ENCODE data around the gene CDH23.

DNA sequence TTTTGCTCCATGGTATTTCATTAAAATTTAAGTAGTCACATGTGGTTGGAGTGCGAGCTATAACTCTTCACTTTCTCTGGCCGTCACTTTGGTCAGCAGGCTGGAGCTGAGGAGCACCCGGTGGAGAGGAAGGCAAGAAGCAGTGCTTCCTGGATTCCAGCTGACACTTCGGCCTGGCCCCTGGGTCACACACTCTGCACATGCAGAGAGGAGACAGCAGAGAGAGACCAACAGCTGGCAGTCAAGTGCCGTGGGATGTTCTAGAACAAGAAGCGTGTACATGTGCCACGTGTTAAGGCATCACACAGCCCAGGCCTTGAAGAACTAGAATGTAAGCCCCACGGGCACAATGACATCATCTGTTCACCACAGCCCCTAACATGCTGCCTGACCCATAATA is 424.2 kb downstream of the CDH23 start:
- TF ChIP-seq, protein P1, sequence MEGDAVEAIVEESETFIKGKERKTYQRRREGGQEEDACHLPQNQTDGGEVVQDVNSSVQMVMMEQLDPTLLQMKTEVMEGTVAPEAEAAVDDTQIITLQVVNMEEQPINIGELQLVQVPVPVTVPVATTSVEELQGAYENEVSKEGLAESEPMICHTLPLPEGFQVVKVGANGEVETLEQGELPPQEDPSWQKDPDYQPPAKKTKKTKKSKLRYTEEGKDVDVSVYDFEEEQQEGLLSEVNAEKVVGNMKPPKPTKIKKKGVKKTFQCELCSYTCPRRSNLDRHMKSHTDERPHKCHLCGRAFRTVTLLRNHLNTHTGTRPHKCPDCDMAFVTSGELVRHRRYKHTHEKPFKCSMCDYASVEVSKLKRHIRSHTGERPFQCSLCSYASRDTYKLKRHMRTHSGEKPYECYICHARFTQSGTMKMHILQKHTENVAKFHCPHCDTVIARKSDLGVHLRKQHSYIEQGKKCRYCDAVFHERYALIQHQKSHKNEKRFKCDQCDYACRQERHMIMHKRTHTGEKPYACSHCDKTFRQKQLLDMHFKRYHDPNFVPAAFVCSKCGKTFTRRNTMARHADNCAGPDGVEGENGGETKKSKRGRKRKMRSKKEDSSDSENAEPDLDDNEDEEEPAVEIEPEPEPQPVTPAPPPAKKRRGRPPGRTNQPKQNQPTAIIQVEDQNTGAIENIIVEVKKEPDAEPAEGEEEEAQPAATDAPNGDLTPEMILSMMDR (IDR thresholded peaks at IDR 0.05): no peak
- TF ChIP-seq POLR2AphosphoS5 (IDR thresholded peaks at IDR 0.05): no peak
- no peak for TF ChIP-seq POLR2A (IDR thresholded peaks at IDR 0.05)
- no peak for TF ChIP-seq EP300 (IDR thresholded peaks at IDR 0.05)

Data from suprapubic skin (tissue), 4 donors.